WERI-Rb-1 (cell line): ENCODE data around the gene GID4.

Experiments
- DNase-seq: peaks from one replicate; pipeline ENCODE4 v3.0.0-alpha.2; 2020
- H3K27ac ChIP-seq: fragments of 250-450 bp; sonication (Bioruptor Pico); 2 replicates; pipeline ENCODE4 v1.5.1; 2020; ENCODE audit warnings: mild to moderate bottlenecking, moderate library complexity
- H3K27me3 ChIP-seq: fragments of 250-450 bp; sonication (Bioruptor Pico); 2 replicates; pipeline ENCODE4 v1.5.1; 2021; ENCODE audit warnings: mild to moderate bottlenecking, low read depth, moderate library complexity; ENCODE audit not compliant: insufficient read depth, severe bottlenecking
- H3K36me3 ChIP-seq: fragments of 250-450 bp; sonication (Bioruptor Pico); 2 replicates; pipeline ENCODE4 v1.5.1; 2020; ENCODE audit warnings: mild to moderate bottlenecking, moderate library complexity
- H3K4me3 ChIP-seq: 2 replicates; pipeline ENCODE4 v1.5.1; 2011; ENCODE audit warnings: low read depth, mild to moderate bottlenecking, control low read depth, low read length
- H3K9me3 ChIP-seq: fragments of 250-450 bp; sonication (Bioruptor Pico); 2 replicates; pipeline ENCODE4 v1.5.1; 2021; ENCODE audit warnings: mild to moderate bottlenecking, moderate library complexity; ENCODE audit not compliant: severe bottlenecking
- TF ChIP-seq, protein P1 (sequence below): IDR thresholded peaks from 2 replicates; pipeline ENCODE4 v1.5.1; 2011; ENCODE audit warnings: low read depth, mild to moderate bottlenecking, control low read depth, inconsistent platforms, low read length

Gene GID4

GRCh38 chr17:18025945-18026776 lies 13.0 kb upstream of the GID4 start:
- no peak for DNase-seq
- Histone ChIP-seq H3K4me3 (no peak overlapping the region), H3K27ac (no peak overlapping the region), H3K9me3 (no peaks in the 10 kb centered on the region), H3K36me3 (peaks cover 10% of the 10 kb centered on the region), H3K27me3 (no peaks in the 10 kb centered on the region)
- TF ChIP-seq, protein P1, sequence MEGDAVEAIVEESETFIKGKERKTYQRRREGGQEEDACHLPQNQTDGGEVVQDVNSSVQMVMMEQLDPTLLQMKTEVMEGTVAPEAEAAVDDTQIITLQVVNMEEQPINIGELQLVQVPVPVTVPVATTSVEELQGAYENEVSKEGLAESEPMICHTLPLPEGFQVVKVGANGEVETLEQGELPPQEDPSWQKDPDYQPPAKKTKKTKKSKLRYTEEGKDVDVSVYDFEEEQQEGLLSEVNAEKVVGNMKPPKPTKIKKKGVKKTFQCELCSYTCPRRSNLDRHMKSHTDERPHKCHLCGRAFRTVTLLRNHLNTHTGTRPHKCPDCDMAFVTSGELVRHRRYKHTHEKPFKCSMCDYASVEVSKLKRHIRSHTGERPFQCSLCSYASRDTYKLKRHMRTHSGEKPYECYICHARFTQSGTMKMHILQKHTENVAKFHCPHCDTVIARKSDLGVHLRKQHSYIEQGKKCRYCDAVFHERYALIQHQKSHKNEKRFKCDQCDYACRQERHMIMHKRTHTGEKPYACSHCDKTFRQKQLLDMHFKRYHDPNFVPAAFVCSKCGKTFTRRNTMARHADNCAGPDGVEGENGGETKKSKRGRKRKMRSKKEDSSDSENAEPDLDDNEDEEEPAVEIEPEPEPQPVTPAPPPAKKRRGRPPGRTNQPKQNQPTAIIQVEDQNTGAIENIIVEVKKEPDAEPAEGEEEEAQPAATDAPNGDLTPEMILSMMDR, result no peak

DNA sequence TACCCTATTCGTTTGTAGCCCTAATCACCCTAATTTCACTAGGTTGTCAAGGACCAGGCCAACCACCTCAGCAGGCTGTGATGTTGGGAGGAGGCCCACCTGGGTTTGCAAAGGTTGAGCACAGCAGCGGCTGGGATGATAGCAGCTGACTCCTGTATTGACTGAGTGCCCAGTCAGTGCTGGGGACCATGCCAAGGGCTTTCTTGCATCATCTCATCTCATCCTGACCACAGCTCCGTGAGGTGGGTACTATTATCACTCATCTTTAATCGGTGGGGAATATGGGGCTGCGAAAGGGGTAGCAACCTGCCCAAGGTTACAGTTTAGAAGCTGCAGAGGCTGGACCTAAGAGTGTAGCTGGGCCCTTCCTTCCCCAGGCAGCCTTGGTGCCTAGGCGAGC lies 11.9 kb upstream of the GID4 start:
- Histone ChIP-seq H3K4me3 (no peak overlapping the region), H3K9me3 (no peaks in the 10 kb centered on the region), H3K36me3 (peaks cover 10% of the 10 kb centered on the region; the same call in 1 of the 2 replicates), H3K27ac (no peak overlapping the region), H3K27me3 (no peaks in the 10 kb centered on the region)
- TF ChIP-seq, protein P1, result no peak
- no peak for DNase-seq

GRCh38 chr17:18028114-18028951 lies 10.9 kb upstream of the GID4 start:
- H3K27ac ChIP-seq, result no peak overlapping the region; the same call in 1 of the 2 replicates
- no peaks in the 10 kb centered on the region for H3K9me3 ChIP-seq
- DNase-seq, result no peak
- peaks cover 10% of the 10 kb centered on the region; the same call in 1 of the 2 replicates for H3K36me3 ChIP-seq
- H3K4me3 ChIP-seq, result no peak overlapping the region
- TF ChIP-seq, protein P1, result no peak
- no peaks in the 10 kb centered on the region for H3K27me3 ChIP-seq

DNA sequence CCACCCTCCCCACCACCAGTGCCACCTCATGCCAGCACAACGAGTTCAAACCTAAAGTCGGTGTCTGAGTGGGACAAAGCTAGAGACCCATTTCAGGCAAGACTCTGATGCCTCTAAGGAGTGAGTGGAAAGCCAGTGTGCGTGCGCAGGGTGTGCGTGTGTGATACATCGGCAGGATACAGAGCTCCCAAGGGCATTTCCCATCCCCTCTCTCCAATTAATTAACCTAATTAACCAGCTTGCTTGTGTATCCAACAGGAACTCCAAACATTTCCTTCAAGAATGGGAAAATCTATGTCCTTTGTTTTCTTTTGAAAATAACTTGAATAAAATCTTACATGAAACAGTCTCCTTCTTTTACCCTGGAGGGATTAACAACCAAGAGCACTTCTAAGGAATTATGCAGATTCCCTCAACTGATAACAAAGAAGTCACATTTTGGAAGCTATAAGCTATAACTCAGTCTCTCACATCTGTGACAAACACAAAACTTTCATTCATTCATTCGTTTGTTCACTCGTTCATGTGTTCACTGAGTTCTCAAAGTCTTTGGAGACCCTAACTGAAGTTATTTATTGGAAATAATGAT lies 10.2 kb upstream of the GID4 start:
- H3K27me3 ChIP-seq, result no peaks in the 10 kb centered on the region
- H3K36me3 ChIP-seq, result peaks cover 10% of the 10 kb centered on the region; the same call in 1 of the 2 replicates
- DNase-seq, result no peak
- H3K27ac ChIP-seq, result no peak overlapping the region; the same call in 1 of the 2 replicates
- H3K9me3 ChIP-seq, result no peaks in the 10 kb centered on the region
- TF ChIP-seq, protein P1, result no peak
- H3K4me3 ChIP-seq, result no peak overlapping the region

- no peak overlapping the region for H3K27ac ChIP-seq
- no peaks in the 10 kb centered on the region for H3K27me3 ChIP-seq
- no peak overlapping the region for H3K4me3 ChIP-seq
- H3K36me3 ChIP-seq, result no peaks in the 10 kb centered on the region; the same call in 1 of the 2 replicates
- no peak for DNase-seq
- TF ChIP-seq, protein P1, result no peak
- no peaks in the 10 kb centered on the region for H3K9me3 ChIP-seq
Observed at GRCh38 chr17:18031955-18032354, 7.3 kb upstream of the GID4 start.
